HG02981 (cell line): ENCODE results near the gene F13B.
"Not testable (repeated sequence)": the region's sequence is repeated elsewhere in the genome, so short reads cannot be mapped to it uniquely, and the experiment has no call there.

Source experiments
- ATAC-seq: cut with Tn5 transposase; IDR thresholded peaks from one replicate; pipeline ENCODE4 v1.9.1; 2021; ENCODE audit warnings: mild to moderate bottlenecking, moderate library complexity; ENCODE audit not compliant: unreplicated experiment

Gene F13B, protein sequence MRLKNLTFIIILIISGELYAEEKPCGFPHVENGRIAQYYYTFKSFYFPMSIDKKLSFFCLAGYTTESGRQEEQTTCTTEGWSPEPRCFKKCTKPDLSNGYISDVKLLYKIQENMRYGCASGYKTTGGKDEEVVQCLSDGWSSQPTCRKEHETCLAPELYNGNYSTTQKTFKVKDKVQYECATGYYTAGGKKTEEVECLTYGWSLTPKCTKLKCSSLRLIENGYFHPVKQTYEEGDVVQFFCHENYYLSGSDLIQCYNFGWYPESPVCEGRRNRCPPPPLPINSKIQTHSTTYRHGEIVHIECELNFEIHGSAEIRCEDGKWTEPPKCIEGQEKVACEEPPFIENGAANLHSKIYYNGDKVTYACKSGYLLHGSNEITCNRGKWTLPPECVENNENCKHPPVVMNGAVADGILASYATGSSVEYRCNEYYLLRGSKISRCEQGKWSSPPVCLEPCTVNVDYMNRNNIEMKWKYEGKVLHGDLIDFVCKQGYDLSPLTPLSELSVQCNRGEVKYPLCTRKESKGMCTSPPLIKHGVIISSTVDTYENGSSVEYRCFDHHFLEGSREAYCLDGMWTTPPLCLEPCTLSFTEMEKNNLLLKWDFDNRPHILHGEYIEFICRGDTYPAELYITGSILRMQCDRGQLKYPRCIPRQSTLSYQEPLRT

DNA sequence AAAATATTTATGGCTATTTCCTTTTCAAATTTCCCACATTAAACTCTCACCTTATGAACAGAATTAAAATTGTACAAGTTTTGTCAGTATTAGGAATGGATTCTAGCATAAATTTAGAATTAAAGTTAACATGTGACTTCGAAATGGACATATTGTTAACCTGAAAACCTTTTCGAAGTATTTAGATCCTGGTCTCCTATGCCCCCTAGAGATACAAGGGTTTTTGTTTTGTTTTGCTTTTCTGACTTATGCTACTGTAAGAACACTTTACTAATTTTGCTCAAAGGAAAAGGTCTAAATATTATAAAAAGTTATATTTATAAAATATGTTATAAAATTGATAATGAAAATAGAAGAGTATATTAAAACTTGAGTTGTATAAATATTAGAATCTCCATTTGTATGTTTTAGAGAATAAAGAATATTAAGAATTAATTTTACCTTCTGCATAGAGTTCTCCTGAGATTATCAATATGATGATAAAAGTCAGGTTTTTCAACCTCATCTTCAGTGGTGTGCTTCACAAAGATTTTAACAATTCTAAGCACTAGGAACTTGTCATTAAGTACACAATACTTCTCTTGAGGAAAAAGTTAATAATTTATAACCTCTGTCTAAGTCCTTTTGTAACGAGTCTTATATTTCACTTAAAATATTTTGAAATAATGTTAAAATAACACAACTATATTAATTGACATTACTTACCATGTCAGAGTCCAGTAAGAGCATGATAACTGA is at the start of gene F13B:
Gene F13B, minus strand, starts transcription at position 542 of the 738 bp plus-strand sequence. Its CDS starts 37 bp downstream, at position 505.
- ATAC-seq, result no peak

DNA sequence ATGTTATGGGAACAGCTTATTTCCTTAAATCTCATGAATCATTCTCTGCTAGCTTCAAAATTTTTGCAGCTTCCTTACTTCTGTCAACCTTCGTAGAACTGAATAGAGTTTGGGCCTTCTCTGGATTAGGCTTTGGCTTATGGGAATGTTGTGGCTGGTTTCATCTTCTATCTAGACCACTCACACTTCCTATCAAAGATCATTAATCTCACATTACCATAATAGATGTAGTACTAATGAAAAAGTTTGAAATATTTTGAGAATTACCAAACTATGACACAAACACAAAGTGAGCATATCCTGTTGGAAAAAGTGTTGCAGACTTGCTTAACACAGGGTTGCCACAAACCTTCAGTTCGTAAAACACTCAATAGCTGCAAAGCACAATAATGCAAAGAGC is 49.1 kb upstream of the F13B start:
- ATAC-seq, result no peak

DNA sequence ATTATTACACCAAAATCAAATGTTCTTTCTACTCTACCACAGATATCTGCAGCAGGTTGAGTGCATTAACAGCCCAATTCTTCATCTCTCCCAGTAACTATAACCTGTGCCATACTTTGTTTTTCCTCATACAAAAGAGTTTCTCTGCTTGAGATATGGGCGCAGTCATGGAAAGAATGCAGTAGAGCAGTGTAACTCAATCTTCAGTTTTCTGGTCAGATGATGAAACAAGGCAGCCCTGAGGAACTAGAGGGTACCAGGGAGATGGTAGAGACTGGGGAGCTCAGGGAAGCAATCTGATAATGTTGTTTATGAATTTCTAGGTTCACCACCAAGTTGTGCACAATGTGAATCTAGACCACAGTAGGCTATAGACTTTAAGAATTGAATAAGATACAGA is 39.8 kb upstream of the F13B start:
- no peak for ATAC-seq

DNA sequence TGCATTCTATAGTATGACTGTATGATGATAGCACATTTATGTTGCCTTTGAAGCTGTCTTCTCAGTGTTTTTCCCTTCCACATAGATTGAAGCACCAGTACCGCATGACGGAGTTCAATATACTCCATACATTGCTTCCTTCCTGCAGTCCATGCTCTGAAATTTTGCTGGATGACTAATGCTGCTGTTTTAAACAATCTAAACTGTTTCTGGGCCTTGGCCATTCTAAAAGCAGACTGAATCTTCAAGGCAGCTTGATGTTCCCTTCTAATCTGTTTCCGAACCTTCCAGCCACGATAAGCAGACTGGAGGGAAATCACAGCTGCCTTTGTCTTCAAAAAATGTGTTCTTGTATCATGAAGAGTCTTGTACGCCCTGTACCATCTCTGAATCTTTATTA is 36.2 kb upstream of the F13B start:
- no peak for ATAC-seq

DNA sequence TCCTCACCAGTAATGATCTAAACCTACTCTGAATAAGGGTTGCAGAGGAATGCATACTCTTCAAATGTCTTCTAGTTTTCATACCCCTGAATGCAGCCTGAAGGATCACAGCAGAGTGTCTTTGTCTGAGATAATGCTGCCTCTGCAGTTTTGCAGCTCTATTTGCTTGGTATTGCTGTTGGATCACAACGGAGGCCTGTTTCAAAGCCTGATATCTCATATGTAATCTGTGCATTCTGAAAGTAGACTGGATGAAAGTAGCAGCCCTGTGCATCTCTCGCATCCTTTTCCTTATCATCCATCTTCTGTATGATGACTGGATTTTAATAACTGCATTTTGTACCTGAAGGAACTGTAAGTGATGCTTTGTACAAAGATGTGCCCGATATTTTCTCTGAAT is 34.9 kb upstream of the F13B start:
- no peak for ATAC-seq

DNA sequence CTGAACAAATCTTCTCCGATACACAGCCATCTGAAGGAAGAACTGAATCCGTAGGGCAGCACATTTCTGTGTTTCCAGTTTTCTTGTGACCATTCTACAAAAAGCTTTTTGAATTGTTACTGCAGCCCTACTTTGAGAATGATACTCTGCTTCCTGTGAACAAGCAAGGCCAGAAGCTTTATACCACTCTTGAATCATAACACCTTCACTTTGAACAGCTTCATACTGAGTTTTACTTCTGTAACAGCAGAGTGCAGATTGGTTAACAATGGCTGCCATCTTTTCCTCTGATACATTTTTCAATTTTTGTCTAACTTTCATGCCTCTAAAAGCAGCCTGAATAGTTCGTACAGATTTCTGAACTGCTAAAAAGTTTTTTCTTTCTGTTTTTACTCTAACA is 33.6 kb upstream of the F13B start:
- no peak for ATAC-seq

DNA sequence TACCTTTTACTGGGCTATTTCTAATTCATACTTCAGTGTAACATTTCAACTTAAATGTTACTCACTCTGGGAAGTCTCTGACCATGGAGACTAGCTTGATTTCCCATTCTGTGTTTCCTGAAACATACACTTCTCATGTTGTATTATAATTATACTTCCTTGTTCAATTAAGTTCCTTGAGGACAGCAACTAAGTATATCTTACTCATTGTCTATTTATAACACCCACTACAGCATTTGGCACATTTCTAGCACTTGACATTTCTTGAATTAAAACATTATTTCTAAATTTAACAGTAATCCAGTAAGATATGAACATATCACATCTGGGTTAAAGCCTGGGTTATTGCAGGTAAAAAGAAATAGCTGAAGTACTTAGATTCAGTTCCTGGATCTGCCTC is 32.4 kb upstream of the F13B start:
- ATAC-seq, result no peak

DNA sequence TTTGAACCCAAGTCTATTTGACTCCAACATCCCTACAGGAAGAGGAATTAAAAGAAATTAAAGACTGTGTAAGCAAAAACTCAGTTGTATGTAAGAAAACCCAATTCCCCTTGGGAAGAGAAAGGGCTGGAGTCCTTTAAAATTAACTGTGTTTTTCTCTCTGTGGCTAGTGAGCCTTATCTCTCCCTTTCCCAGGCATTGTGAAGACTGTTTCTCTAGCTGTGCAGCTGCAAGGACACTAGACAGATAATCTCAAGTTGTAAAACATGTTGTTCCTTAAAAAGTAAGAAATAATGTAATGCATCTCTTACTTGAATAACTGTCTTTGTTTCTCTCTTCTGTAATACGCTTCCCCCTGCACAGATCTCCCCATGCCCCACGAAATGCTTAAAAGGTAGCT is 29.9 kb upstream of the F13B start:
- not testable (repeated sequence) for ATAC-seq

DNA sequence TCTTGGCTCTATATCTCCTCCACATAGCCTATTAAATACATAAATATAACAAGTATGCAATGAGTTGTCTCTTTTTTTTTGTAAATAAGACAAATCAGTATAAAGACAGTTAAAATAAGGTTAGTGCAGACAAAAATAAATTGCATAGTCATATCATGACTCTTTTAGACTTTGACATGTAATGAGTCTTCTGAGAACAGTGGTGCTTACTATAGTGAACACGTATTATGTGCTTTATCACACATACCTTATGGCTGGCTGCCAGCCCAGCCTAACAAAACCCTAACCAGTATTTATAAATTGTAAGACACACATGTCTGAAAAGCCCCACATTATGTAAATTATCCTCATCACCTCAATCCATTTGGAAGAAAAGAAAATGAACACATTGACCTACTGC is 29.1 kb upstream of the F13B start:
- no peak for ATAC-seq

DNA sequence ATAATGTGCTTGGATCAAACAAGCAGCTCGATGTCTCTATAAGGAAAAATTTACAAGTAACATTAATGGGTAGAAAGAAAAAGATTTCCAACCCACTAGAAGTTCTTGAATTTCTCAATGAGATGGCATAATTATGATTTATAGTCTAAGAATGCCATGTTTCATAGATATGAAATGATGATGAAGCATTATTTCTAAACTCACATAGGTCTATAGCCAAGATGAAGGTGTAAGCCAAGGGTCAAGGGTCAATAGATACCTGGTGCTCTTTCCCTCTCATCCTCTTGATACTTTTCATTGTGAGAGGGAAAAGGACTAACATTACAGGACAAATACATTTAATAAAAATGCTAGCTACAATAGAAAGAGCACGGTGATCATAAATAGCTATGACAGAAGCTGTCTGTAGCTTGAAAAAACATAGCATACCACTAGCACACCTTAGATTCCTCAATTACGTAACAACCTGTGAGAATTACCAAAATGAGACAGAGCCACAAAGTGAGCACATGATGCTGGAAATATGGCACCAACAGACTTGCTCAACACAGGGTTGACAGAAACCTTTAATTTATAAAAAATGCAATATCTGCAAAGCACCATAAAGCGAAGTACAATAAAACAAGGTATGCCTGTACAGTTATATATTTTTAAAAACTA is 26.3 kb upstream of the F13B start:
- ATAC-seq, result no peak

DNA sequence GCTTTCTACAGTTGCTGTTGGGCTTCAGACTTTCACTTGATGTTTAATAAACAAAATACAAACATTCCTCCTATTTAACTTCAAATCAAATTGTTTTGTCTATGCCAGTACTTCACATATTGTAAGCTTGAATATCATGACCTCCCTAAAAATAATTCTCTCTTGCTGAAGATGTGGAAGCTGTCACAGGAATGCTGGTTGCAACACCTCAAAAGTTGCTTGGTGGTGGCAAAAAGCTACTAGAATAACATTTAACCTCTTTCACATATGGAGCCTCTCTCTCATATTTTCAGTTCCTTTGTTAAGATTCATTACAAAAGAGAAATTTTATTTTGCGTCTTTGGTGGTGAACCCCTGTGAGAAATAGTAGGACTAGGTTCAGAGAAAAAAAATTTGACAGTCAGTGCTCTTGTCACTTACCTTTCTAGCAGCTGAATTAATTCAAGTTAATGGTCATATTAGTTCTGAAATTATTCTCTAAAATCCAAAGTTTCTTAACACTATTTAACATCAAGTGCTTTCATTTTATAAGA is 25.5 kb upstream of the F13B start:
- ATAC-seq, result no peak

DNA sequence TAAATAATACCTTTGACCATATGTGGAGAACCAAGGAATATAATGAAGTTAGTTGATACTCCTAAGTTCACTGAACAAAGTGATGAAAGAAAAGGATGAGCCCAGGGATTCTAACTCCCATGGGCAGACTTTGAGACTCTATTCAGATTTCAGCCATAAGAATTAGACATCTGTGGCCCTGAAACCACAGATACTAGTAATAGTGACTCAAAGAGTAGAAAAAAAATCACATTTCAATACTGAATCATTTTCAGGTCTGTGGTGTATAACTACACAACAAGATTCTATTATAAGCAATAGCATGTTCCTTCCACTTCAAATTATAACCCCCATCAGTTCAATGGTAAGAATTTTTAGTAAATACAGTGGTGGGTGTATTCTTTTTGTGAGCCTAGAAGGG is 16.4 kb upstream of the F13B start:
- ATAC-seq, result no peak

DNA sequence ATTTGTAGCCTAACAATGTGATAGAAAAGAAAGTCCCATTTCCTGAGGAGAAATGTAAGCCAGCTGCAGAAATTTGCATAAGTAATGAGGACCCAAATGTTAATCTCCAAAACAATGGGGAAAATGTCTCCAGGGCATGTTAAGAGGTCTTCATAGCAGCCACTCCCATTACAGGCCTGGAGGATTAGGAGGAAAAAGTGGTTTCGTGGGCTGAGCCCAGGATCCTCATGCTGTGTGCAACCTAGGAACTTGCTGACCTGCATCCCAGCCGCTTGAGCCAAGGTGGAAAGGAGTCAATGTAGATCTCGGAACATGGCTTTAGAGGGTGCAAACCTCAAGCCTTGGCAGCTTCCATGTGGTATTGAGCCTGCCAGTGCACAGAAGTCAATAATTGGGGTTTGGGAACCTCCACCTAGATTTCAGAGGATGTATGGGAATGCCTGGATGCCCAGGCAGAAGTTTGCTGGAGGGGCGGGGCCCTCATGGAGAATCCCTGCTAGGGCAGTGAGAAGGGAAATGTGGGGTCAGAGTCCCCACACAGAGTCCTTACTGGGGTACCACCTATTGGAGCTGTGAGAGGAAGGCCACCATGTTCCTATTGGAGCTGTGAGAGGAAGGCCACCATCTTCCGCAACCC is 14.2 kb upstream of the F13B start:
- no peak for ATAC-seq

DNA sequence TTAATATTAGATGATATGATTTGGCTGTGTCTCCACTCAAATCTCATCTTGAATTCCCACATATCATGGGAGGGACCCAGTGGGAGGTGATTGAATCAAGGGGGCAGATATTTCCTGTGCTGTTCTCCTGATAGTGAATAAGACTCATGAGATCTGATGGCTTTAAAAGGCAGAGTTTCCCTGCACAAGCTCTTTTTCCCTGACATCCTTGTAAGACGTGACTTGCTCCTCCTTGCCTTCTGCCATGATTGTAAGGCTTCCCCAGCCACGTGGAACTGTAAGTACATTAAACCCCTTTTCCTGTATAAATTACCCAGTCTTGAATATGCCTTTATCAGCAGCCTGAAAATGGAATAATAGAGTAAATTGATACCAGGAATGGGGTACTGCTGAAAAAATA is 13.3 kb upstream of the F13B start:
- no peak for ATAC-seq

DNA sequence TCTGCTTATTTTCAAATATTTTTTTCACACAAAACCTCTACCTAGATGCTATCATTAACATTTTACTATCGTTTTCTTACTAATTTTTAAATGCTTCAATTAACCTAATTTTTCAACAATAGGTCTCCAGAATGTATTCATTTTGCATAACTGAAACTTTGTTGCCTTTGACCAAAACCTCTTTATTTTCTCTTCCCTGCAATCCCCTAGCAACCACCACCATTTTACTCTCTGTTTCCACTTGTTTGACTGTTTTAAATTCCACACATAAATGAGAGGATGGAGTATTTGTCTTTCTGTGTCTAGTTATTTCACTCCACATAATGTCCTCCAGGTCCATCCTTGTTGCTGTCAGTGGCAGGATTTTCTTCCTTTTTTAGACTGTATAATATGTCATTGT is 9.5 kb upstream of the F13B start:
- peak; percentile 61 for ATAC-seq

DNA sequence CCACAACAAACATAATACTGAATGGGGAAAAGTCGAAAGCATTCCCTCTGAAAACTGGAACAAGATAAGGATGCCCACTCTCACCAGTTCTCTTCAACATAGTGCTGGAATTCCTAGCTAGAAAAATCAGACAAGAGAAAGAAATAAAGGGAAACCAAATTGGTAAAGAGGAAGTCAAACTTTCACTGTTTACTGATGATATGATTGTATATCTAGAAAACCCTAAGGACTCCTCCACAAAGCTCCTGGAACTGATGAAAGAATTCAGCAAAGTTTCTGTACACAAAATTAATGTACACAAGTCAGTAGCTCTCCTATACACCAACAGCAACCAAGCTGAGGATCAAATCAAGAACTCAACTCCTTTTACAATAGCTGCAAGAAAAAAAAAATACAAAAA is 6.9 kb upstream of the F13B start:
- ATAC-seq, result no peak

DNA sequence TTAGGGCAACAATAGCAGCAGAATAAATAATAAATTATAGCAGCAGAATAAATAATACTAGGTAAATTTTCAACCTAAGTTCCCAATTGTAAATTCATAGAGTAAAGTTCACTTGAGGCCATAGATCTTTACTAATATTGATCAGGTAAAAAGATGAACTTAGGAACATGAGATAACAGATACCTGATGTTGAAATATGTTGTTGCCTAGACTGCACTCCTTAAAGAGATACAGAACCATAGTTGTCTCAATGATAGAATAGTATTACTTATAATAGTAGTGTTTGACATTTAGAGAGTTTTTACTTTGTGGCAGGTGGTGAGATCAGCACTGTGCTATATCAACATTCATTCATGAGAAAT is 378 bp upstream of the F13B start:
- ATAC-seq, result no peak

DNA sequence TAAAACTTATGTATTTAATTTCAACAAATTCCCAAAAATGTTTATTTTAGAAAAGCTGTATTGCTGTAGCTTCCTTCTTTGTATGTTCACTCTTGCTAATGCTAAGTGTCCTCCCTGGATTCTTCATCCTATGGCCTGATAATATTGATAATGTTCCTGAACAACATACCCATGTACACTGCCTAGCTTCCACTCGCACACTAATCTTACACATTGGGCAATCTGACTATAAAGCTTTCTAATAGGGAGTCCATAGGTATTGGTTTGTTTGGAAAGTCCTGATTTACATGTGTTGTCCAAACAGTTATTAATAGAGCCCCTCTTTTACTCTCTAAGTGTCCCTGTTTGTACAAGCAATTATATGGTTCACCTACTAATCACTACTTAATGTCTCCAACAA is 783 bp downstream of the F13B start:
- ATAC-seq, result no peak

DNA sequence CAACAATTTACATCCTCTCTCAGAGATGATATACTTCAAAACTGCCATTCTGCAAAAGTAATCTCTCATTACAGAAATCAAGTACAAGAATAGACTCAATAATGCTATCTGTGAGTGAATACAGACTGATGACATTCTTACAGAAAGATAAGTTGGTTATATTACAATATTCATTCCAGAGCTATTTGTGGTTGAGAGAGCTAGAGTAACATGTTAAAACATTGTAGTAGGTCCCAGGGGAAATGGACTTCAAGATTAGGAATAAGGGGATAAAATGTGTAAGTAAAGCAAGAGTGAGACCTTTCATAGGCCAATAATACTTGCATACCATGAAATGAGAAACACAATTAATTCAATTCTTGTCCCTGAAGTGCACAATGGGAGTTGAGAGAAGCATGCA is 1.5 kb downstream of the F13B start:
- ATAC-seq, result no peak

DNA sequence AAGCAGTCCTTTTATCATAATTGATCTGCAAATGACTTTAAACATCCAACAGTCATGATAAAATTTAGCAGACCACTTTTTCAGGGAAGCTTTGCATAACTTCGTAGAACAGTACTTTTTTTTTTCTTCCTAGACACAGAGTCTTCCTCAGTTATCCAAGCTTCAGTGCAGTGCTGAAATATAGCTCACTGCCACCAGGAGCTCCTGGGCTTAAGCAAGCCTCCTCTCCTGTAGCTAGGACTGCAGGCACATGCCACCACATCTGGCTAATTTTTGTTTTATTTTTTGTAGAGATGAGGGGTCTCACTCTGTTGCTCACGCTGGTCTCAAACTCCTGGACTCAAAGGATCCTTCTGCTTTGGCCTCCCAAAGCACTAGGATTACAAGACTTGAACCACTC is 3.8 kb downstream of the F13B start:
- ATAC-seq, result no peak

DNA sequence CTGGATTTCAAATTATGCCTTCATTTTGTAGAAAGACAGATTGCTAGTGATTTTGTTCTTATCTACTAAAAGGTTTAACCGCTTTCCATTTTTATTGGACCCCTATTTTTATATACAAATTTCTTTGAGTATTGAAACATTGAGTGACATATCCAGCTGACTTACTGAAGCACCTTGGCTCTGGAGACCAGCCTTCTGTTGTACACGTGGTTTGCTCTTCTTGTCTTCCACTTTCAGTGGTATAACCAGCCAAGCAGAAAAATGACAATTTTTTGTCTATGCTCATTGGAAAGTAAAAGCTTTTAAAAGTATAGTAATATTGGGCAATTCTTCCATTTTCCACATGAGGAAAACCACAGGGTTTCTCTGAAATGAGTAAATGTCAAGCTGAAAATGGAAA is 4.4 kb downstream of the F13B start:
- ATAC-seq, result peak; percentile 93
